Esophagus muscularis mucosa (tissue), 3 donors: ENCODE measurements around the gene LCOR.

Experiments used
- CTCF ChIP-seq, 3 experiments: fragments of 200-600 bp in 2 of 3; fragments of 450-650 bp in 1 of 3; sonication (generic) in 2 of 3; IDR thresholded peaks; one replicate each; pipeline ENCODE4 v1.5.1; 2017 to 2019; ENCODE audit warnings: antibody characterized with exemption in 3 of 3, mild to moderate bottlenecking in 2 of 3, moderate library complexity in 1 of 3
- POLR2AphosphoS5 ChIP-seq, 2 donors: sonication (generic); formaldehyde crosslinking; IDR thresholded peaks; one replicate each; pipeline ENCODE4 v1.6.1; 2017; ENCODE audit warnings: antibody characterized with exemption in 2 of 2

GRCh38 chr10:96986200-96986856 lies 154.2 kb downstream of the LCOR start:
- TF ChIP-seq CTCF (IDR thresholded peaks at IDR 0.05) (no peak), POLR2AphosphoS5 (IDR thresholded peaks at IDR 0.05) (no peak)
